Stimulated activated CD4-positive, alpha-beta T cell treated with anti-CD3 and anti-CD28 coated beads, Interleukin-15, amount 100 ng/mL, for 24 hours (primary cell): Measurements from ENCODE around the gene MMAB.

Experiments
- DNase-seq: peaks from one replicate; pipeline ENCODE4 v3.0.0-alpha.2; 2020

Gene MMAB

DNA sequence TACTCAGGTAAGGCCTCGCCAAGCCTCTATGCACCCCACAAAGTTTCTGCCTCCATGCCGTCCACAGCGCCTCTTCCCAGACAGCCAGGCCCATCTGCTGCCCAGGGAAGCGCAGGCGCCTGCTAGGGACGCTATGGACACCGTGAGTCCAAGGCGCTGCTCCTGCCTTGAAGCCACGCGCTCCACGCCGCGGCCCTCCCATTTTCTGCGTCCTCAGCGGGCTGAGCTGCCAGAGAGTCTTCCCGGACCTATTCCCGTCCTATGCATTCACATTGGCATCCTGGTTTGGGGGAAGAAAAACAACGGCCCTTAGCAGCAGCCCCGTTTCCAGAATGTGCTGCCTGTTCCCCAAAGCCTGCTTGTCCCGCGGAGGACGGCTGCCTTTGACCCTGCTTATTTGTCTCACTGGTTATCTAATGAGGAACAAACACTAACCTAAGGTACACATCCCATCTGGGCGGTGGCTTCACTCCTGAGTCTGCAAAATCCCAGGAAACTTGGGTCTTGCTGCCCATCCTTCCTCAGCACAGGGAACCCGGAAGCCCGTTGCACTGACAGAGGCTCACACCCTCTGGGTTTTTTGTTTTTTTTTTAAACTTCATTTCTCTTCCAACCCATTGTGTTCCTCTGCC is 38.0 kb downstream of the MMAB start:
- DNase-seq = no peak

DNA sequence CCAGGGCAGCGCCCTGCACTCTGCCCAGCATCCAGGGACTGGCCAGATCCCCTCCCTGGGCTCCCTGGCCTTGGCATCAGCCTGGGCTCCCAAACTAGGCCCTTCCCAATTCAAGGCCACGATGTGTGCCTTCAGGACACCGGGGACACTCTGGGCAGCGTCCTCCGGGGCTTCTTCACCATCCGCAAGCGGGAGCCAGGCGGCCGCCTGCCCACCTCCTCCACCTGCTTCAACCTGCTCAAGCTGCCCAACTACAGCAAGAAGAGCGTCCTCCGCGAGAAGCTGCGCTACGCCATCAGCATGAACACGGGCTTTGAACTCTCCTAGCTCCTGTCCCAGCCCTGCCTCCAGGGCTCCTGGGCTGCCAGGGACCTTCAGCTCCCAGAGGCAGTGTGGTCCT is 38.8 kb downstream of the MMAB start:
- DNase-seq = no peak

DNA sequence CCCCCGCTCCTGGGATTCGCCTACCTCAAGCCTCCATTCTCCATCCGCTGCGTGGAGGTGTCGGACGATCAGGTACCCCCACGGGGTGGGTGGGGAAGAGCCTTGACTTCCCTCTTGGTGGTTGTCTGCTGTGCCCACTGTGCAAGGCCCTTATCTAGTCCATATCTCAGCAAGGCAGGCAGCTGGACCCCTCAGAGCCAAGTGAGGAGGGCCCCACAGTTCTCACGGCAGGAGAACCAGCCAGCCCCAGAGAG is 39.9 kb downstream of the MMAB start:
- no peak for DNase-seq

DNA sequence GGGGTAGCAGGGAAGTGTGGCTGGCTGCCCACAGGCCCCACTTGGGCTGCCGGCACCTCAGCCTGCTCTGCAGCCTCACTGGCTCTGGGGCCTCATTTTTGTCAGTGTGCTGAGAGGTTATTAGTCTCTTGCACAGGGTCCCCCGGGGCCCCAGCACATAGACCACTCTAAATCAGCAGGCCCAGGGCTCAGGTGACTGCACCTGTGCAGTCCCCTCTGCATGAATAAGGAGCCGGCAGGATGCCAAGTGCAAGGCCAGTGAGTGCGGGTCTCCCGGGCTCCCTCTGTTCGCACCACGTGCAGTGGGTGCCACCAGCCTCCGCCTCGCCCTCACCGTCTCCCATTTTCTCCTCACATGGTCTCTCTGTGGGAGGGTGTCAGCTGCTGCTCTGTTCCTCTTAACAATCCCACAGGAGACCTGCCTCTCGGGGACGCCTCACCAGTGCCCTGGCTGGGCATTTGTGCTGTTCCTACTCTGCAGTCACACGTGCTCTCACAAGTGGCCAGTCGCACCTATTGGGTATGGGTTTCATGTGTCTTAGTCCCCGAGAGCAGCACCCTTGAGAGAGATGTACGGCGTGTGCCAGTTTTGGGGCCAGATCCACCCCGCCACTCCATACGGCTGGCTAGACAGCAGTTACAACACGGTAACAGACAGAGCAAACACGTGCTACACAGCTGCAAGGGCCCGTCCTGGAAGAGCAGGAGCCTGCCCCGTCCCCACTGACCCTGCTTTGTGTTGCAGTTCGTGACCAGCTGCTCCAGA is 40.4 kb downstream of the MMAB start:
- no peak for DNase-seq

DNA sequence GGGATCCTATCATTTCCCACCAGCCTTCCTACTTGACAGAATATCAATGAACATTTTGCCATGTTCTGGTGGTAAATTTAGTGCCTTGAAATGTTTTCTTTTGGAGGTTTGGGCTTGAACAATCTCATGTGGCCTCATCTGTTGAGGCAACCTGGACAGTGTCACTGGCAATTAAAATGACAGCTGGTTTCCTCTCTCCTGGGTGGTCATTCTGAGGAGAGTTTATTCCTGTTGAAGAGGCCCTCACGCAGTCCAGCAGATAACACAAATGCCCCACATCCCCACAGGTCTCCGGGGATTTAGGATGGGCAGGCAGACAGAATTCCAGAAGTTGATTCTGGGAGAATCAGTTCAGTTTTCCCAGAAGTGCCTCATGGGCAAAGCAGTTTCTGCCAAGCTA is 41.9 kb downstream of the MMAB start:
- no peak for DNase-seq

DNA sequence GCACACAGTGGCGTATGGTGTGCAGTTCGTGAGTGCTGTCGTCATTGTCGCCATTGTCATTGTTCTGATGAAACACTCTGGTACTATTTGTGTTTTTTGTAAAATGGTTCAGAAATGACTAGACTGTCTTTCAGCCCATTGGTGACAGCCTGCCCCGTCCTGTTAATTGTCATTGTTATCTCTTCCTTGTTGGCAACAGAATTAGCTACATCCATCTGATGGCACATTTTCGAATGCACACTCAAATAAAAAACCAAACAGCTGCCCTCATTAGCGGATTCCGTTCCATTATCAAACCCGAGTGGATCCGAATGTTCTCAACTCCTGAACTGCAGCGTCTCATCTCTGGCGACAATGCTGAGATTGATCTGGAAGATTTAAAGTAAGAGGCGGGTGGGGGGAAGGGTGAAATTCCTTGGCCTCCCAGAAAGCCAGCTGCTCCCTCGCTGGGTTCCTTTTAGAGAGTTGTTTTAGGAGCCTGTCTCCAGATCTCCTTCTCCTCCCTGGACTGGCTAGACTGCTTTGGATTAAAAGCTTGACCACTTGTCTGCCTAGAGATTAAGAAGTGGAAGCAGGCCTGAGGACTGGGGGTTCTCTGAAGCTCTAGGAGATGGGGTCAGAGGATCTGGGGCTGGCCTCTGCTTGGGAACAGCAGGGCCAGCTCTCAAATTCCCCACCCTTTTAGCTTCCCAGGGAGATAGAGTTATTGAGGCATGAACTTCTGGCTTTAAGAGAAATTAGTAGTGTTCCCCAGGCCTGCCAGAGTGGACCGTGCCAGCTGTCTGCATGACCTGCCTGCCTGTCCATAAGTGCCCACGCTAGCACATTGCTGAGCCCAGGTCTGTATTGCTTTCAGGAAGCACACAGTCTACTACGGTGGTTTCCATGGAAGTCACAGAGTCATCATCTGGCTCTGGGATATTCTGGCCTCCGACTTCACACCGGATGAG is 43.3 kb downstream of the MMAB start:
- DNase-seq = no peak

DNA sequence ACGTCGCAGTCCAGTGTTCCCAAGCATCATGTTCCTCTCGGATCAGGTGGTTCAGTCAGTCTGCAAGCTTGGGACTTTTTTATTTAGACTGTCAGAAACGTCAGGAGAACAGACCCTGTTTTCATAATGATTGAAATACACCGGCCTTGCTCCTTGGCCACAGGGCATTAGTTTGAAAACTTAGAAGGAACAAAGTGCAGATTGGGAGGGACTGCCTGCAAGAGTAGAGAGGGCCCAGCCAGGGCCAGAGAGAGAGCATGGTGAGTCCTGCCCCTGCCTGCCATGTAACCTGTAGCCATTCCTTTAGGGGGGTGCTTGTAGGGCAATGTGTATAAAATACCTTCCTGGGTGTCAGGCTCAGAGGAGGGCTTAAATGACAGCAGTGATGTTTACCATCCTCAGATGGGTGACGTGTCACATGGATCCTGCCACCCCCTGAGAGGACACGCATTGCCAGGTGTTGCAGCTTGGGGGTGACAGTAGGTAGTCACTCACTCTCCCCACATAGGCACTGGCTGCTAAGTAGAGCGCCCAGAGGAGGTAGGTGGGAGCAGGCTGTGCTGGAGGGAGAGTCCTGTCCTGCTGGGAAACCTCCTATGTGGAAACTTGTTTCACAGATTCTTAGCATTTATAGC is 45.7 kb downstream of the MMAB start:
- DNase-seq = no peak

DNA sequence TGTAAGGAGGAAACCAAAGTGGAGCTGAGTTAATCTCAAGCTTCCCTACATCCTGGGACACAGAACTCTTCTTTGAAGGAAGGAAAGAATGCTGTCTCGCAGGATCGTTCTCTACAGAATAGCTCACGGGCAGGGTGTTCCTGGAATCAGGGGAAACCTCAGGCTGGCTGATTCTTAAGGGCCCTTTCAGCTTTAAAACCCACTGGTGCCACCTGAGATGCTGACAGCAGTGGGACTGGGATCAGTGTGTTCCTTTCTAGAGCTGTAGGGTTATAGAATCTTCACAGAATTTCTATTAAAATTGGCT is 48.1 kb downstream of the MMAB start:
- DNase-seq = no peak

DNA sequence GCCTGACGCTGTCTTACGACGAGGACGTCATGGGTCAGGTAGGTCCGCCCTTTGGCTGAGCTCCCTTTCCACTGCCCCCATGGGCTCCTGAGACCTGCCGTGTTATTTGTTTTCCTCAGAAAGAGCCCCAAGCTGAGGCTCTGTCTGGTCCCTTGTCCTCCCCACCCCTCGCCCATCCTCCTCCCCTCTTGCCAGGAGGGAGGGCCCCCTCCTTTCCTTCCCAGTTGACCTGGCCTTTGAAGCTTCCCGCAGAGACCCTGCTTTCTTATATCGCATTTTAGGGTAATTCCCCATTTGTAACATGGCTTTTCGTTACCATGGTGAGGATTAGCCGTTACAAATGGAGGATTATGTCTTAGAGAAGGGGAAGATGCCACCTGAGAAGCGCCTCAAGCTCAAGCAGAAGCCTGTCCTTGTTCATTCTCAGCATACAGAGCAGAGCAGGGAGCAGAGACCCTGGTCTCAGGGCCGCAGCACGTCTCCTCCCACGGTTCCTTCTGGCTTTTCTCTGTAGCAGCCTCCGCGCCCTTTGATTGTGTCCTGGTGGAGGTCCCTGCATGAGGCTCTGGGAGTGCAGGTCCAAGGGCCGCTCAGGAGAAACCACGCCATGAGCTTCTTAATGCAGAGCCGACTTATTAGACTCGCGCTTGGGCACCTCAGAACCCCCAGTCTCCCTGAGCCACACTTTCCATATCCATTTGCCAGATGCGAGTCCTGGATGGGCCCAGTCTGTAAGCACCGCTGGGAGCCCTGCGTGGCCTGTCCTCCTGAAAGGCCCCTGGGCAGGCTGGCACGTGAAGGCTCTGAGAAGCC is 48.6 kb downstream of the MMAB start:
- no peak for DNase-seq

DNA sequence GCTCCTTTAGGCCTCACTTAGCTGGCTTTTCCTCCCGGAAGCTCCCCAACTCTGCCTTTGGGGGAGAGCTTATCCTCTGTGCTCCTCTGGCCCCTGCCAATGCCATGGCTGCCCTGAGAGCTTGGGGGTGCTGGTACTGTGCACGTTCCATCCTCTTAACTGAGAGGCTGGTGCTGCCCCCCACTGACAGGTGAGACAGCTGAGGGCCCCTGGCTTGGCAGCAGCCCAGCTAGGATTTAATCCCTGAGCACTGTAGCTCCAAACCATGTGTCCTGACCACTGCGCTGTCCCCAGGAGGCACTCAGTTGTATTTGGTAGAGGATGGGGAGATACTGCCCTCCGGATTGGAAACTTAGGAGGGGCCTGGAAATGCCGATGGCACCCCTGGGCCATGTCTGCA is 49.8 kb downstream of the MMAB start:
- no peak for DNase-seq

DNA sequence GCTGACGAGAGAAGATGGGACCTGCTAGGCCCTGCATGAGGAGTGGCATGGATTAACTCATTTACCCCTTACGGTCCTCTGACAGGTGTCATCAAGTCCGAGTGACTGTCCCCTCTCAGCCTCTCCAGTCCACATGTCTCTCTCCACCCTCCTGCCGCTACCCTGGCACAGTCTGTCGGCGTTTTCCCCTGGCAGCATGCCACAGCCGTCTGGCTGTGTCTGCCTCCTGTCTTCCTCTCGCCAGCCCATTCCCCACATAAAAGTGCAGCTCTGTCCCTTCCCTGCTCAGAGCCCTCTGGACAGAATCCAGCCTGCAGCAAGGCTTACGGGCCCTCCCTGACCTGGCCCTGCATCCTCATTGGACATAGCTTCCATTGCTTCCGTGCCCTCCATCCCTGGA is 50.2 kb downstream of the MMAB start:
- no peak for DNase-seq

DNA sequence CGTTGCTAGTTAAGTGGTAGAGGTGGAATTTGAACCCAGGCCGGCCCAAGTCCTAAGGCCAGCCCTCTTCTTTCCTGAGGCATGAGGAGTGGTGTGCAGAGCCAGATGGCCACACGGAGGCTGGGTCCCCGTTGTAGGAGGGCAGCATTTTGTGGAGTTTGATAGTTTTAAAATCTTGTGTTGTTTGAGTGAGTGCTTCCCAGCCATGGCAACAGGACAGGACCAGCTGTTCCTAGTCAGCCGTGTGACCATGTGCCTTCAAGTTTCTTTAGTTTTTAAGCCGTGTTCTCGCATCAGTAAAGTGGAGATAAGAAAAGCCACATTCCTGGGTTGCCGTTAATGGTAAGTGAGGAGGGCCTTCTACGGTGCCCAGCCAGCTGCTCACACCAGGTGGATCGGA is 51.5 kb downstream of the MMAB start:
- no peak for DNase-seq

DNA sequence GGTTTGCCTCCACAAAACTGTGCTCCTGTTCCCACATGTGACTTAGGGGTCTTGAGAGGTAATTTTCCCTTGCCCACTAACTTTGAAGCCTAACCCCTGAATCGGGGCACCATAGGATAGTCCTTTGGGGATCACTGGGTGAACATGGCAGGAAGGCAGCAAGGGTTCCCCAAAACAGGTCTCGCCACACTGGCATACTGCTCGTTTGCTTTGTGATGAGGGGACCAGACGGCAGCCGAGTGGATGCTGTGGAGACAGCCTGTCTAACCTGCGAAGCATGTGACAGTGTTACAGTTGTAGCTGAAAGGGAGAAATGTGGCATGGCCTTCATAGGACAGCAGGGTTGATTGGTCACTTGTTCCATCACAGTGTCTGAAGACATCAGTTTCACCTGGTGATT is 53.5 kb downstream of the MMAB start:
- no peak for DNase-seq

DNA sequence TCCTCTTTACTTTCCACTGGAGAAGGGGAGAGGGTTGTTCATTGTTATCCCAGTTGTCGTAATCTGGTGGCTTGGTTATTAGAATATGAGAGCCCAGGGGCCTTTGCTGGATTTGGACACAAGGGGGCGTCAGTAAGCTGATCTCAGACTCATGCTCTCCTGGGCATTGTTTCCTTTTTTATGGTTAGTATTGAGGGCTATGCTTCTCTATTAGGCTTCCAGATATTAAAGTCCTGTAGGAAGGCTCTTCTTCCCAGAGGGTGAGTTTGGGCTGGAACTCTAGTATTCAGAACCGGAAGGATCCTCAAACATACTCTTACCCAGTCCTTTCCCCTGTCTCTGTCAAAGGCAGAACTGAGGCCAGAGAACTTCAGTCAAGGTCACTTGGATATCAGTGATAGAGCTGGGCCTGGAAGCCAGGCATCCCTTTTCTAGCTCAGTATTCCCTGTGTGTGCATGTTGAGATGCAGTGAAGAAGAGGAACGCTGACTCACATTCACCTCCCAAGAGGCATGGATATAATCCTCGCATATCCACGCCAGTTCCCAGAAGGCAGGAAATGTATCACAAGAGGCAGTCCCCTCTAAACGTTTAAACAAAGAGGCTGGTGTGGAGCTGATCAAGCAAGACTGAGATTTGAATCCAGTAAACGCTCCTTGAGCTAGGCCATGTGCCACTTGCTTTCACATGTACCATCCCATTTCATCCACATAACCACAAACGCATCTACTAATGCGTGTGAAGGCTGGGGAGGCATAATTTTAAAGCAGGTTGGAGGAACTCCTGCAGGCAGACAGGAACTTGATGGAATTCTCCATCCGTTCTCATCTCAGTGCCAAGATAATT is 54.3 kb downstream of the MMAB start:
- DNase-seq = peak; percentile 67

DNA sequence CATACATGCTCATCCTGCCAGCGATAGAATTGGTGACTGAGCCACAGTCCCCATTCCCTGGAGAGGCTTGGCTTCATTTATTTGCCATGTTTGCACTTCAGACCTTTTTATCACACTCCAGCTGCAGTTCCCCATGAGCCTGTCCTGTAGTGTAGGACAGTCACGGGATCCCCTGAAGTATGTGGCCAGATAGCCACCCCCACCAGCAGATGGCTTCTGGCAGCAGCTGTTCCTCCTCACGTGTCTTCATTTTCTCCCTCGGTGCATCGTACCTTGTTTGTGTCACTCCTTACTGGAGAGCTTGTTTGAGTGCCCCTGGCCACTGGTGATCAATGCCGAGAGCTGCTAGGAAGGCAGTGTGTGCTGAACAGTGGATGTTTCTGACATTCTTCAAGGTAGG is 55.7 kb downstream of the MMAB start:
- no peak for DNase-seq

DNA sequence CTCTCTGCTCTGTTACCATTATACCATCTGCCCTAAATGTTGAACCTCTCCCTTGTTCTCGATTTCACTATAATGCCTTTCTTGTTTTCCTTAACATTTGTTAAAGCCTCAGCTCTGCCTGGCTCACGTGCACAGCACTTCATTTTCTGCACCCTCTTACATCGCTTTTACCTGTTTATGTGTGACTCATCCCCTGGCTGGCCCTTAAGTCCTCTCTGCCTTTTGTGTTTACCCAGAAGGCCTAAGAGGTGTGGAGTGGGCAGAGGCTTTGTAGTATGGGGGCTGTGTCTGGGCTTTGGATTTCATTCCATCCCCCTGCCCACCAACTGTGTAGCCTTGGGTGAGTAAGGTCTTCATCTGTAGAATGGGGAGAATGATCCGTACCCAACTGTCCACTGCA is 59.3 kb downstream of the MMAB start:
- no peak for DNase-seq

DNA sequence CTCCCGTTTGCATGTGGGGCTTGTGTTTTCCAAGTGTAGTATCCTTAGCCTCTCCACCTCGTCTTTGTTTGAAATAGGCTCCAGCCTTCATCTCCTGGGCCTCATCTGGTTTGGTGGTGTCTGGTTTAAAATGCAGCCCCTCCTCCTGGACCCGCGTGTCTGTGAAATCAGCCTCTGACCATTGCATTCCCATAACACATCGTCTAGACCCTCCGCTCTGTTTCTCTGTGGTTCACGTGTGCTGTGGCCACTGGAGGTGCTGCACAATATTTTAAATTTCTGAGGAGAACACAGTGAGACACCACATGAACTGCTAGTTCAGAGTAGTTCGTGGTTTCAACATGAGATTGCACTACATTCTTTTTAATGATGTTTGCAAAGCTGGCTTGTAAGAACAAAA is 60.3 kb downstream of the MMAB start:
- DNase-seq = no peak

DNA sequence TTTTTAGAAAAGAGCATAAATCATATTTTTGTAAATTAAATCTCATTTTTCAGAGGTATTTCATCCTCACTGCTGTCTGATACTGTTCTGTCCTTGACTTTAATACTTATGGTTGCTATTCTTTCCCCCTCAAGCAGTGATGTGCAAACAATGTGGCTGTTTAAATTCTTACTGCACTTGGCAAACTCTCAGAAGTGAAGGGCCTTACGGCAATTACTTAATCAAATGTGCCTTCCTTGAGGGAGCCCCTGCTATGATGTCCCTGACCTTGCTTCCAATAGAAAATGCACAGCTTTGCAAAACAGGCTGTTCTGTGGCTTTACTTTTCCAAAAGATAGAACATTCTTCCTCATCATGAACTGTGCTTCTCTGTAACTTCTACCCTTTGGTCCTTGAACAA is 60.7 kb downstream of the MMAB start:
- no peak for DNase-seq

DNA sequence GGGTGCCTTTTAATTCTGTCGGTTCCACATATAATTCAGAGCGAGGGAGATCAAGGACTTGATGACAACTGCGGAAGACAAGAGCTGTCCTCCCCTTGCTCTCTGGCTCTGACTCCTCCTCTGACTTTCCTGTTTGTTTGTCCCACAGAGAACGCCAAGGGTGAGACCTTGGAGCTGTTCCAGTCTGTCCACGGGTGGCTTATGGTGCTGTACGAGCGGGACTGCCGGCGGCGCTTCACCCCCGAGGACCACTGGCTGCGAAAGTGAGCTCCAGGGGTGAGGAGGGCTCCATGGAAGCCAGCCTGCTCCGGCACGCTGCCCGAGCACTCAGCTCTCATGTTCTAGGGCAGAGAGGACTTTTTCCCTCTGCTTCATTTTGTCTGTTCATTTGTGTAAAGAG is 63.1 kb downstream of the MMAB start:
- DNase-seq = no peak

DNA sequence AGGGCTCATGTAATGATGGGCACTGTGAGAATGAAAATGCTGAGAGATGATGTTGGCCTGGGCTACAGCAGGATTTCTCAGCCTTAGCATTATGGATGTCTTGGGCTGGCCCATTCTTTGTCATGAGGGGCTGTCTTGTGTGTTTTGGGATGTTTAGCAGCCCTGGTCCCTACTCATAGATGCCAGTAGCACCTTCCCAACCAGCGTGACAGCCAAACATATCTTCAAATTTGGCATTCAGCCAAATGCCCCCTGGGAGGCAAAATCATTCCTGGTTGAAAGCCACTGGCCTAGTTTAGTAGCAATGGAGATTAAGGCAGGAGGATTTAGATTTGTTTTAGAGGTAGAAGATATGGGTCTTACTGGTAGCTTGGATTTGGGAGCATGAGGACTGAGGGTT is 69.2 kb downstream of the MMAB start:
- no peak for DNase-seq
